Left lung (tissue), 10 donors: Measurements from ENCODE around the gene LINC00305. TPM values are rescaled to one million over a fixed set of nuclear protein-coding genes. Genes with fewer than 3 reads are reported as not detected.

Source experiments
- ATAC-seq: fragments of 200-7000 bp; cut with Tn5 transposase; one replicate; pipeline ENCODE4 v1.9.1; 2020; ENCODE audit warnings: moderate library complexity
- DNase-seq, 4 donors: peaks; one replicate each; pipeline ENCODE4 v3.0.0-alpha.2; 2013 to 2020
- H3K27ac ChIP-seq, 2 donors: fragments of 200-600 bp; sonication (generic) in 1 of 2; one replicate each; pipeline versions ENCODE4 v1.5.0 to v1.8.0; 2020 to 2021
- H3K27me3 ChIP-seq, 2 donors: fragments of 200-600 bp; sonication (generic) in 1 of 2; one replicate each; pipeline versions ENCODE4 v1.5.0 to v1.8.0; 2020 to 2021
- H3K36me3 ChIP-seq, 2 donors: fragments of 200-600 bp; sonication (generic) in 1 of 2; one replicate each; pipeline versions ENCODE4 v1.5.0 to v1.8.0; 2020 to 2021
- H3K4me1 ChIP-seq, 2 donors: fragments of 200-600 bp; one replicate each; pipeline ENCODE4 v1.8.0; 2021
- H3K4me3 ChIP-seq, 2 donors: fragments of 200-600 bp; sonication (generic) in 1 of 2; one replicate each; pipeline versions ENCODE4 v1.5.0 to v1.8.0; 2020 to 2021; ENCODE audit warnings: mild to moderate bottlenecking in 1 of 2
- H3K9me3 ChIP-seq, 2 donors: fragments of 200-600 bp; sonication (generic) in 1 of 2; one replicate each; pipeline versions ENCODE4 v1.5.0 to v1.8.0; 2020 to 2021
- intact Hi-C, 2 donors: fragments of 100-400 bp; cut with DNase I; formaldehyde crosslinking; loops; one replicate each; pipeline versions ENCODE4 v1.11.2 to v1.14.2; 2022
- polyA plus RNA-seq, 6 donors: library from polyadenylated mRNA; unstranded; fragments of 120-200 nt; gene quantifications; one replicate each; pipeline ENCODE4 v1.2.1, GENCODE V29; 2013; ENCODE audit not compliant: insufficient read length in 6 of 6
- total RNA-seq, 2 donors: library from RNA; stranded (reverse); fragmentation: NEBNext Ultra II Directional; extraction: Animal tissue kit (Norgen Biotek cat#: 25700); gene quantifications; one replicate each; pipeline ENCODE4 v1.2.1, GENCODE V29; 2021
- TF ChIP-seq, protein P1 (sequence below), 2 donors: fragments of 200-600 bp; sonication (generic) in 1 of 2; IDR thresholded peaks; one replicate each; pipeline versions ENCODE4 v1.5.0 to v1.8.0; 2021; ENCODE audit warnings: antibody characterized with exemption in 2 of 2
- donor health status: DM: no; HTN: yes; CAD: no.
- donor health status: DM: no; HTN: no; CAD: no.

LINC00305 gene
- total and polyA plus RNA-seq, 8 donors = 0.15 to 1.0 TPM; not detected in 6

DNA sequence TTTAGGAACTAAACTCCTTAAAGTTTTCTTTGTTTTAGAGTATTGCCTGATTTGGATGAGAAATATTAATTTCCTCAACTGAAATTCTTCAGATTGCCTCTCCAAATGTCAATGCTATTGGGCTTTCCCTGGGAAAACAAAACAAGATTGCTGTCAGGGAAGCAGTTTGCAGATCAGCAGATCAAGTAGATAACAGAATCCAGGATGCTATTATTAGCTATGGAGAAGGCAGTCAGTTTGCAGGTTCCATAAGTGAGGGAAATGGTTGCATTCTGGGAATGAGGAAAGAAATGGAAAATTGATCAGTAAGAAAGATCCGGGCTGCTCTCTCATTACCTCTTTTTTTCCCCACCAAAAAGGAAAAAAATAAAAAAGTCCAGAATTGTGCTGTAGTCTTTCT lies 11.0 kb downstream of the LINC00305 start:
- Histone ChIP-seq H3K36me3 (no peaks in the 10 kb centered on the region), H3K4me1 (no peaks in the 10 kb centered on the region), H3K4me3 (no peak overlapping the region), H3K27me3 (no peaks in the 10 kb centered on the region), H3K27ac (no peak overlapping the region), H3K9me3 (no peaks in the 10 kb centered on the region)
- ATAC-seq (no peak), DNase-seq (no peak)
- TF ChIP-seq, protein P1, sequence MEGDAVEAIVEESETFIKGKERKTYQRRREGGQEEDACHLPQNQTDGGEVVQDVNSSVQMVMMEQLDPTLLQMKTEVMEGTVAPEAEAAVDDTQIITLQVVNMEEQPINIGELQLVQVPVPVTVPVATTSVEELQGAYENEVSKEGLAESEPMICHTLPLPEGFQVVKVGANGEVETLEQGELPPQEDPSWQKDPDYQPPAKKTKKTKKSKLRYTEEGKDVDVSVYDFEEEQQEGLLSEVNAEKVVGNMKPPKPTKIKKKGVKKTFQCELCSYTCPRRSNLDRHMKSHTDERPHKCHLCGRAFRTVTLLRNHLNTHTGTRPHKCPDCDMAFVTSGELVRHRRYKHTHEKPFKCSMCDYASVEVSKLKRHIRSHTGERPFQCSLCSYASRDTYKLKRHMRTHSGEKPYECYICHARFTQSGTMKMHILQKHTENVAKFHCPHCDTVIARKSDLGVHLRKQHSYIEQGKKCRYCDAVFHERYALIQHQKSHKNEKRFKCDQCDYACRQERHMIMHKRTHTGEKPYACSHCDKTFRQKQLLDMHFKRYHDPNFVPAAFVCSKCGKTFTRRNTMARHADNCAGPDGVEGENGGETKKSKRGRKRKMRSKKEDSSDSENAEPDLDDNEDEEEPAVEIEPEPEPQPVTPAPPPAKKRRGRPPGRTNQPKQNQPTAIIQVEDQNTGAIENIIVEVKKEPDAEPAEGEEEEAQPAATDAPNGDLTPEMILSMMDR (IDR thresholded peaks at IDR 0.05) = no peak
- intact Hi-C loops = no loop called here

DNA sequence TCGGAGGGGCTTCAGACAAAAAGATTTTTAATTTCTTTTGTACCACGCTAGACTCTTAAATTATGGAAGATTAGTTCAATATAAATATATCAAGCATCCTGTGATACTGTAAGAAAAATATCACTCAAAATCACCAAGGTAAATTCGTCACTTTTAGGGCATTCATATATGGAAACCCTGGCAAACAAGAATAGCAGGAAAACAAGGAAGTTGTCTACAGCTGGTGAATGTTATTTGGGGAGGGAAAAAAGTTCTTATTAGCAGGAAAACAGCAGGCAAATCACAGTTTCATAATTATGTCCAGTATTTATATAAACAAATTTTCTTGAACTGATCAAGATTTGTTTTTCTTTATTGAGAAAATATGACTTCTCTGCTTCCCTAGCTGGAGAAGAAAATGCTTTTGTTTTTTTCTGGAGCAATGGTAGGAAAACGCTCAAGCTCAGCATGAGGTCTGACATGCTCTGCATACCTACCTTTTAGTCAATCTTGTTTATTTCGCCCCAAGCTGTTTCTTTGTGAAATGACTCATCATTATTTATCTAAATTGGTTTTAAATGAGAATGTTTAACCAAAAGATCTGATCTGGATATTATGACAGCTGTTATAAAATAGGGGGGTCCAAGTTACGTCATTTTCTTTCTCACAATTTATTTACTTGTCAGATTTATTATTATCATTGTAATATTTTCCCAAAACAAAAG lies 14.7 kb downstream of the LINC00305 start:
- no peak for DNase-seq

DNA sequence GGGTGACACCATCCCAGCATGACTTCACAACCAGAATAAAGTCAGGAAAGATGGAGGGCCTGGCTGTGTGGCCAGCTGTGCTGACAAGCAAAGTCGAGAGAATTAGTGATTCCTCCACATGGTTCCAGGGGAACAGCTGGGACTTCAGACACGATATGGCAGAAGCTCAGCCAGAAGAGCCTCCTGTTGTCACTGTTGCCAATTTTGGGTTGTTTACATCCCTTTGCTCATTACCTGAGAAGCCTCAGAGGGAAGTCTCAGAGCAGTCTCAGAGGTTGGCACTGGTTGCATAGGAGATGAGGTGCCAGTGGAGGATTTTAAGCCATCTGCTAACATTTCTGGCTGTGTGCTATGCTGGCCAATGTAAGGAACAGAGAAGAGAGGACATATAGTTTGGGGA lies 16.0 kb downstream of the LINC00305 start:
- DNase-seq (no peak), ATAC-seq (no peak)

More for the DNA sequence above, 14.7 kb downstream of the LINC00305 start:
- Histone ChIP-seq H3K27me3 (no peaks in the 10 kb centered on the region), H3K9me3 (no peaks in the 10 kb centered on the region), H3K4me3 (no peak overlapping the region), H3K36me3 (no peaks in the 10 kb centered on the region), H3K27ac (no peak overlapping the region), H3K4me1 (no peaks in the 10 kb centered on the region)
- TF ChIP-seq, protein P1 (IDR thresholded peaks at IDR 0.05) = no peak
- no peak for ATAC-seq
- intact Hi-C loops = no loop called here

DNA sequence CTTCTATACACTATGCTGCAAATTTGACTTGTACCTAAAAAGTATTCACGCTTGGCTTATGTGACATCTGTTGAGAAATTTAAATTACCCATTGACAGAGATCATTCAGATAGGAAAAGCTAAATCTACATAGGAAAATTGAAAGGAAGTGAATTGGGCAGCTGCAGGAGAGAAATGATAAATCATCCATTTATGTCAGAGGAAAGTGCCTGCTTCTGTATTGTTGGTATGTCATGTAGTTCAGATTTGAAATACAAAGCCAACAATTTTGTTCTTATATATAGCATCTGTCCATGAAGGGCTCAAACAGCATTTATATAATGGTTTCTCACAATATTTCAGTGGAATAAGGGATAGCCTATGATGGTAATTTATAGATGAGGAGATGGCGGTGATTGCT lies 17.6 kb downstream of the LINC00305 start:
- no peak for ATAC-seq
- intact Hi-C loops = no loop called here

More for the DNA sequence above, 16.0 kb downstream of the LINC00305 start:
- TF ChIP-seq, protein P1 (IDR thresholded peaks at IDR 0.05) = no peak
- H3K4me1 ChIP-seq = no peaks in the 10 kb centered on the region
- intact Hi-C loops = no loop called here
- H3K27ac ChIP-seq = no peak overlapping the region
- no peak overlapping the region for H3K4me3 ChIP-seq
- H3K27me3 ChIP-seq = no peaks in the 10 kb centered on the region
- H3K36me3 ChIP-seq = no peaks in the 10 kb centered on the region
- no peaks in the 10 kb centered on the region for H3K9me3 ChIP-seq

DNA sequence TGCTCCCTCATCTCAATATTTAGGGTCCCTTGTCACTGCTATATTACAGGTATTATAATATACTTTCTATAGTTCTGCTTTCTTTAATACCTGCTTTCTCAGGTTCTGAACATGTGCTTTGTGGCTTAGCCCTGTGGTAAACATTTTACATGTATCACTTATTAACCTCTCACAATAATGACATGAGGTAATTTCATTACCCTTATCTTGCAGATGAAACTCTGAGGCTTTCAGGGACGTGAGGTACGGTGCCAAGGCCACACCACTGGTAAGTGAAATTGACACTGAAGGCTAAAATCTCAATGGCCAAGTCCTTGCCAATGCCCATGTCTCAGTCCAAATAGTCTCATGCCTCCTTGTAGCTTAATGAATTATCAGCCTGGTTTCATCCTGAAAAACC lies 21.7 kb downstream of the LINC00305 start:
- intact Hi-C loops = no loop called here
- H3K9me3 ChIP-seq = no peaks in the 10 kb centered on the region
- no peak for DNase-seq
- no peak overlapping the region for H3K27ac ChIP-seq
- no peaks in the 10 kb centered on the region for H3K27me3 ChIP-seq
- no peaks in the 10 kb centered on the region for H3K4me1 ChIP-seq
- no peaks in the 10 kb centered on the region for H3K36me3 ChIP-seq
- TF ChIP-seq, protein P1 (IDR thresholded peaks at IDR 0.05) = no peak
- H3K4me3 ChIP-seq = no peak overlapping the region
- no peak for ATAC-seq

More for the DNA sequence above, 17.6 kb downstream of the LINC00305 start:
- TF ChIP-seq, protein P1 (IDR thresholded peaks at IDR 0.05) = no peak
- Histone ChIP-seq H3K27ac (no peak overlapping the region), H3K9me3 (no peaks in the 10 kb centered on the region), H3K4me3 (no peak overlapping the region), H3K27me3 (no peaks in the 10 kb centered on the region), H3K4me1 (no peaks in the 10 kb centered on the region), H3K36me3 (no peaks in the 10 kb centered on the region)
- no peak for DNase-seq
